GM10266 (cell line): Measurements from ENCODE around the gene CCDC47.

ENCODE experiments used
- DNase-seq: peaks from one replicate; pipeline ENCODE4 v3.0.0; 2012; ENCODE audit errors: extremely low spot score
- CTCF ChIP-seq: IDR thresholded peaks from 2 replicates; pipeline ENCODE4 v1.5.1; 2012; ENCODE audit warnings: mild to moderate bottlenecking, low read depth; ENCODE audit not compliant: control insufficient read depth, insufficient read depth; ENCODE audit errors: missing control alignments

Gene CCDC47

GRCh38 chr17:63701868-63702720 is 71.3 kb downstream of the CCDC47 start:
- DNase-seq = peak; percentile 75
- TF ChIP-seq CTCF = no peak

- DNase-seq = no peak
- TF ChIP-seq CTCF = no peak
Measured at GRCh38 chr17:63701456-63701820, 72.0 kb downstream of the CCDC47 start.

- DNase-seq = peak; percentile 83
Measured at GRCh38 chr17:63700528-63701455, 72.6 kb downstream of the CCDC47 start.

GRCh38 chr17:63699638-63700527 is 73.5 kb downstream of the CCDC47 start, which contains the start of gene LIMD2:
Gene LIMD2, minus strand, starts transcription at chr17:63700125. Its CDS starts 827 bp downstream, at chr17:63699298.
- peak; percentile 92 for DNase-seq
- TF ChIP-seq CTCF = no peak

More at GRCh38 chr17:63700528-63701455, 72.6 kb downstream of the CCDC47 start:
- TF ChIP-seq CTCF = peak; percentile 39

- peak; percentile 89 for DNase-seq
- TF ChIP-seq CTCF = no peak
Measured at GRCh38 chr17:63698886-63699637, 74.3 kb downstream of the CCDC47 start.

- TF ChIP-seq CTCF = no peak
- no peak for DNase-seq
Measured at GRCh38 chr17:63698381-63698885, 75.0 kb downstream of the CCDC47 start.
